ENCODE results near the gene CDH24. TPM values are rescaled to one million over a fixed set of nuclear protein-coding genes. Genes with fewer than 3 reads are reported as not detected.

CDH24 gene
- total and polyA plus RNA-seq, 10 of the 15 experiments (the other 5 are each of a cell fraction or from before 2014, with no cell fraction given) = 0.10 to 1.5 (median 0.45) TPM; not detected in 2

DNA sequence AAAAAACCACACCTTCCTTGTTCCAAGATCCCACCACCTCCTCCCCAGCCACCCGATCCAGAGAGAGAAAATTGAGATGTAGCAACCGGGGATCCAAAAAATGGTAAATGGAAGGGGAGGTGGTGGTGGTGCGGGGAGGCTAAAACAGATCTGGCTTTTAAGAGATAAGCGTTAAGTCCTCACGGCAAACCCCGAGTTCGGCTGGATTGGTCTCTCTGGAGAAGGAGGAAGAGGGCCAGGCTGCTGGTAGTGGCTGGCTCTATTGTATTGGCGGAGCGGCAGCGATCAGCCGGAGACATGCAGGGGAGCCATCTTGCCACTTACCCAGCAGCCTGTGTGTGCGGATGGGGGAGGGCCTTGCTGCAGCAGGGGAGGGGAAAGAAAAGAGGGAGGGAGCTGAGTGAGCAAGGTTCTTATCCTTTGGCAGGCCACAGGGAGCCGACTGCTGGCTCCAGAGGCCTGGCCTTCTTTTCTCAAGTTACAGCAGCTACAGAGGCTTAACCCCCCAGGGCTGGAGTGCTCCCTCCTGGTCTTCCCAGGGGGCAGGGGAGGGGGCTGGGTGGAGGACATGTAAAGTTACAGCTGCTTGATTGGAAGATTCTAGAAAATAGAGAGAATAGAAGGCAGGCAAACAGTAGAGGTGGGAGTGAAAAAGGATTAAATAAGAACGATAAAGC lies 14.1 kb upstream of the CDH24 start (continued):
- TF ChIP-seq, protein P1, sequence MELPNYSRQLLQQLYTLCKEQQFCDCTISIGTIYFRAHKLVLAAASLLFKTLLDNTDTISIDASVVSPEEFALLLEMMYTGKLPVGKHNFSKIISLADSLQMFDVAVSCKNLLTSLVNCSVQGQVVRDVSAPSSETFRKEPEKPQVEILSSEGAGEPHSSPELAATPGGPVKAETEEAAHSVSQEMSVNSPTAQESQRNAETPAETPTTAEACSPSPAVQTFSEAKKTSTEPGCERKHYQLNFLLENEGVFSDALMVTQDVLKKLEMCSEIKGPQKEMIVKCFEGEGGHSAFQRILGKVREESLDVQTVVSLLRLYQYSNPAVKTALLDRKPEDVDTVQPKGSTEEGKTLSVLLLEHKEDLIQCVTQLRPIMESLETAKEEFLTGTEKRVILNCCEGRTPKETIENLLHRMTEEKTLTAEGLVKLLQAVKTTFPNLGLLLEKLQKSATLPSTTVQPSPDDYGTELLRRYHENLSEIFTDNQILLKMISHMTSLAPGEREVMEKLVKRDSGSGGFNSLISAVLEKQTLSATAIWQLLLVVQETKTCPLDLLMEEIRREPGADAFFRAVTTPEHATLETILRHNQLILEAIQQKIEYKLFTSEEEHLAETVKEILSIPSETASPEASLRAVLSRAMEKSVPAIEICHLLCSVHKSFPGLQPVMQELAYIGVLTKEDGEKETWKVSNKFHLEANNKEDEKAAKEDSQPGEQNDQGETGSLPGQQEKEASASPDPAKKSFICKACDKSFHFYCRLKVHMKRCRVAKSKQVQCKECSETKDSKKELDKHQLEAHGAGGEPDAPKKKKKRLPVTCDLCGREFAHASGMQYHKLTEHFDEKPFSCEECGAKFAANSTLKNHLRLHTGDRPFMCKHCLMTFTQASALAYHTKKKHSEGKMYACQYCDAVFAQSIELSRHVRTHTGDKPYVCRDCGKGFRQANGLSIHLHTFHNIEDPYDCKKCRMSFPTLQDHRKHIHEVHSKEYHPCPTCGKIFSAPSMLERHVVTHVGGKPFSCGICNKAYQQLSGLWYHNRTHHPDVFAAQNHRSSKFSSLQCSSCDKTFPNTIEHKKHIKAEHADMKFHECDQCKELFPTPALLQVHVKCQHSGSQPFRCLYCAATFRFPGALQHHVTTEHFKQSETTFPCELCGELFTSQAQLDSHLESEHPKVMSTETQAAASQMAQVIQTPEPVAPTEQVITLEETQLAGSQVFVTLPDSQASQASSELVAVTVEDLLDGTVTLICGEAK (IDR thresholded peaks at IDR 0.05; ENCODE audit: borderline replicate concordance) = no peak
- TF ChIP-seq, protein P2, sequence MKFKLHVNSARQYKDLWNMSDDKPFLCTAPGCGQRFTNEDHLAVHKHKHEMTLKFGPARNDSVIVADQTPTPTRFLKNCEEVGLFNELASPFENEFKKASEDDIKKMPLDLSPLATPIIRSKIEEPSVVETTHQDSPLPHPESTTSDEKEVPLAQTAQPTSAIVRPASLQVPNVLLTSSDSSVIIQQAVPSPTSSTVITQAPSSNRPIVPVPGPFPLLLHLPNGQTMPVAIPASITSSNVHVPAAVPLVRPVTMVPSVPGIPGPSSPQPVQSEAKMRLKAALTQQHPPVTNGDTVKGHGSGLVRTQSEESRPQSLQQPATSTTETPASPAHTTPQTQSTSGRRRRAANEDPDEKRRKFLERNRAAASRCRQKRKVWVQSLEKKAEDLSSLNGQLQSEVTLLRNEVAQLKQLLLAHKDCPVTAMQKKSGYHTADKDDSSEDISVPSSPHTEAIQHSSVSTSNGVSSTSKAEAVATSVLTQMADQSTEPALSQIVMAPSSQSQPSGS (IDR thresholded peaks at IDR 0.05; ENCODE audit: low read length) = no peak
- TF ChIP-seq FOXM1 (IDR thresholded peaks at IDR 0.05; ENCODE audit: low read depth, low read length) (no peak), IRF4 (IDR thresholded peaks at IDR 0.05; ENCODE audit: low read depth, low read length) (no peak), FOXK2 (IDR thresholded peaks at IDR 0.05) (no peak)
